SK-N-SH (cell line): ENCODE measurements around the gene POLL. TPM values are rescaled to one million over a fixed set of nuclear protein-coding genes. Genes with fewer than 3 reads are reported as not detected.

Experiments
- CTCF ChIA-PET: fragments of 300-600, 350-600 bp; formaldehyde crosslinking; extraction: SDS; loops from one replicate; lab custom pipeline; 2021; lab: Yijun Ruan, JAX
- POLR2A ChIA-PET: fragments of 350-600 bp; sonication (Branson Sonifier 250); formaldehyde crosslinking; extraction: SDS; loops from one replicate; lab custom pipeline; 2020; ENCODE audit warnings: antibody characterized with exemption, inconsistent platforms; lab: Yijun Ruan, JAX
- DNase-seq: peaks from one replicate; pipeline ENCODE4 v3.0.0; 2012
- H2AFZ ChIP-seq: fragments of 200-600 bp; sonication (generic); 2 replicates; pipeline ENCODE4 v1.8.1; 2016; ENCODE audit warnings: antibody characterized with exemption, mild to moderate bottlenecking, low read depth
- H3F3A ChIP-seq: fragments of 200-600 bp; sonication (generic); replicated peaks from 2 replicates; pipeline ENCODE3; 2016; ENCODE audit warnings: antibody characterized with exemption, mild to moderate bottlenecking; ENCODE audit not compliant: insufficient read depth
- H3K27ac ChIP-seq, 2 experiments: fragments of 200-500 bp in 1 of 2; fragments of 200-600 bp in 1 of 2; sonication (Bioruptor generic) in 1 of 2; sonication (generic), shearing (Covaris generic) in 1 of 2; 2 replicates each; pipeline versions ENCODE4 v1.5.1 to v1.6.1; 2014 to 2016; ENCODE audit warnings: low read depth in 2 of 2, inconsistent platforms in 1 of 2, low read length in 1 of 2, mild to moderate bottlenecking in 1 of 2, mixed read lengths in 1 of 2
- H3K27me3 ChIP-seq: fragments of 200-600 bp; sonication (generic), shearing (Covaris generic); 2 replicates; pipeline ENCODE4 v1.6.1; 2016; ENCODE audit warnings: mixed run types; ENCODE audit not compliant: insufficient read depth
- H3K36me3 ChIP-seq, 2 experiments: fragments of 200-500 bp in 1 of 2; fragments of 200-600 bp in 1 of 2; sonication (Bioruptor generic) in 1 of 2; sonication (generic) in 1 of 2; replicated peaks in 1 of 2; 2 replicates each; pipeline versions ENCODE3 to v1.5.1; 2014 to 2016; ENCODE audit warnings: low read length in 1 of 2, mild to moderate bottlenecking in 1 of 2; ENCODE audit not compliant: insufficient read depth in 2 of 2, control insufficient read depth in 1 of 2
- H3K4me1 ChIP-seq, 2 experiments: fragments of 200-500 bp in 1 of 2; fragments of 200-600 bp in 1 of 2; sonication (Bioruptor generic) in 1 of 2; sonication (generic), shearing (Covaris generic) in 1 of 2; 2 replicates each; pipeline versions ENCODE4 v1.5.1 to v1.6.1; 2014 to 2016; ENCODE audit warnings: low read depth in 1 of 2, low read length in 1 of 2, mixed run types in 1 of 2; ENCODE audit not compliant: insufficient read depth in 2 of 2, control insufficient read depth in 1 of 2
- H3K4me2 ChIP-seq: fragments of 200-600 bp; sonication (generic), shearing (Covaris generic); 2 replicates; pipeline ENCODE4 v1.6.1; 2017; ENCODE audit warnings: mixed run types
- H3K4me3 ChIP-seq, 2 experiments: fragments of 200-500 bp in 1 of 2; fragments of 200-600 bp in 1 of 2; sonication (Bioruptor generic) in 1 of 2; sonication (generic), shearing (Covaris generic) in 1 of 2; 2 replicates each; pipeline versions ENCODE4 v1.5.1 to v1.8.1; 2014 to 2016; ENCODE audit warnings: low read depth in 2 of 2, inconsistent platforms in 1 of 2, low read length in 1 of 2, mild to moderate bottlenecking in 1 of 2, mixed read lengths in 1 of 2, moderate library complexity in 1 of 2
- H3K79me2 ChIP-seq: fragments of 200-600 bp; sonication (generic); 2 replicates; pipeline ENCODE4 v1.8.1; 2017; ENCODE audit warnings: mild to moderate bottlenecking; ENCODE audit not compliant: insufficient read depth
- H3K9ac ChIP-seq: fragments of 200-600 bp; sonication (generic); 2 replicates; pipeline ENCODE4 v1.6.1; 2017; ENCODE audit warnings: mixed run types
- H3K9me2 ChIP-seq: fragments of 200-600 bp; sonication (generic); 2 replicates; pipeline ENCODE4 v1.6.1; 2017; ENCODE audit warnings: mixed run types
- H3K9me3 ChIP-seq: fragments of 200-600 bp; sonication (generic); 2 replicates; pipeline ENCODE4 v1.6.1; 2017; ENCODE audit warnings: mixed run types, mild to moderate bottlenecking, moderate library complexity
- H4K20me1 ChIP-seq: fragments of 200-600 bp; sonication (generic); 2 replicates; pipeline ENCODE4 v1.6.1; 2017; ENCODE audit warnings: mild to moderate bottlenecking, mixed run types; ENCODE audit not compliant: insufficient read depth
- CTCF ChIP-seq: fragments of 200-600 bp; sonication (generic); IDR thresholded peaks from 2 replicates; pipeline ENCODE4 v1.6.1; 2017; ENCODE audit warnings: antibody characterized with exemption, mild to moderate bottlenecking, moderate library complexity
- ELF1 ChIP-seq: IDR thresholded peaks from 2 replicates; pipeline ENCODE4 v1.4.0; 2012
- FOSL2 ChIP-seq: IDR thresholded peaks from 2 replicates; pipeline ENCODE4 v1.4.0; 2012; ENCODE audit warnings: low read depth, mild to moderate bottlenecking, moderate library complexity, borderline replicate concordance
- FOXM1 ChIP-seq: IDR thresholded peaks from 2 replicates; pipeline ENCODE4 v1.4.0; 2012; ENCODE audit warnings: low read depth, mild to moderate bottlenecking
- JUND ChIP-seq: IDR thresholded peaks from 2 replicates; pipeline ENCODE4 v1.4.0; 2012
- MEF2A ChIP-seq: IDR thresholded peaks from 2 replicates; pipeline ENCODE4 v1.4.0; 2012; ENCODE audit warnings: low read depth, borderline replicate concordance
- PBX3 ChIP-seq: IDR thresholded peaks from 2 replicates; pipeline ENCODE4; 2012
- RAD21 ChIP-seq: IDR thresholded peaks from 2 replicates; pipeline ENCODE4 v1.6.1; 2012; ENCODE audit warnings: mild to moderate bottlenecking, low read length
- RCOR1 ChIP-seq: fragments of 150-350 bp; IDR thresholded peaks from 2 replicates; pipeline ENCODE4 v1.6.1; 2017; ENCODE audit warnings: antibody characterized with exemption, low read length
- SIN3A ChIP-seq: IDR thresholded peaks from 2 replicates; pipeline ENCODE4 v1.6.1; 2012; ENCODE audit warnings: low read depth, mild to moderate bottlenecking, low read length, moderate library complexity, borderline replicate concordance
- SMC3 ChIP-seq: IDR thresholded peaks from 2 replicates; pipeline ENCODE4 v1.6.1; 2012; ENCODE audit warnings: low read depth, low read length, improper control_type of control experiment
- TEAD4 ChIP-seq: IDR thresholded peaks from 2 replicates; pipeline ENCODE4 v1.4.0; 2012; ENCODE audit warnings: mild to moderate bottlenecking, borderline replicate concordance; ENCODE audit not compliant: insufficient read depth
- USF1 ChIP-seq: IDR thresholded peaks from 2 replicates; pipeline ENCODE4 v1.4.0; 2012; ENCODE audit warnings: low read depth, borderline replicate concordance
- USF2 ChIP-seq: fragments of 150-350 bp; IDR thresholded peaks from 2 replicates; pipeline ENCODE4 v1.6.1; 2017; ENCODE audit warnings: antibody characterized with exemption, low read length, low read depth, borderline replicate concordance
- YY1 ChIP-seq: IDR thresholded peaks from 2 replicates; pipeline ENCODE4 v1.4.0; 2012; ENCODE audit warnings: low read depth, mild to moderate bottlenecking
- ZBTB33 ChIP-seq: IDR thresholded peaks from 2 replicates; pipeline ENCODE4 v1.4.0; 2012; ENCODE audit warnings: low read depth, borderline replicate concordance
- WGBS: methylation state at CpG from one replicate; pipeline ENCODE4 v1.1.6; 2017; ENCODE audit warnings: low lambda C conversion rate; 5-methylcytosine and 5-hydroxymethylcytosine counted together
- polyA plus RNA-seq, 3 experiments: library from polyadenylated mRNA; depleted of rRNA; stranded (reverse); fragments of >200 nt; gene quantifications; 2 replicates each; pipeline ENCODE4 v1.2.3, GENCODE V29; 2012

Gene POLL
- polyA plus RNA-seq, 1 of the 3 experiments (the other 2 are of a cell fraction), result 22.0 TPM

- H3K27ac ChIP-seq, result no peak overlapping the region
- ChIA-PET POLR2A (no interaction called here), CTCF (interaction anchor here (0.6 to 2.4 kb wide), 3 partner anchors 35 to 56 kb away, joined by 3 to 7 read pairs (median 4); no protein-coding TSS in a partner anchor)
- no peaks in the 10 kb centered on the region; the same call in 1 of the 2 replicates for H3K79me2 ChIP-seq
- DNase-seq, result no peak
- peaks cover 9 to 30% of the 10 kb centered on the region in 2 experiments for H3K36me3 ChIP-seq
- H3K9me3 ChIP-seq, result no peaks in the 10 kb centered on the region
- H3K4me2 ChIP-seq, result no peak overlapping the region
- TF ChIP-seq MEF2A (no peak), PBX3 (no peak), YY1 (no peak), RAD21 (no peak), CTCF (no peak), JUND (no peak), FOXM1 (no peak), ZBTB33 (no peak), ELF1 (no peak), SMC3 (no peak), USF2 (no peak), FOSL2 (no peak), RCOR1 (no peak), USF1 (no peak), TEAD4 (no peak), SIN3A (no peak)
- H3F3A ChIP-seq, result no peaks in the 10 kb centered on the region
- no peaks in the 10 kb centered on the region for H3K27me3 ChIP-seq
- H3K4me3 ChIP-seq, result no peak overlapping the region
- peaks cover 2 to 11% of the 10 kb centered on the region in 2 experiments; a peak in 2 of 4 replicates for H3K4me1 ChIP-seq
- H3K9ac ChIP-seq, result no peak overlapping the region
- H3K9me2 ChIP-seq, result peaks cover 3% of the 10 kb centered on the region; the same call in 1 of the 2 replicates
- 96% methylated on average over 4 of the region's 4 CpGs for WGBS
- no peaks in the 10 kb centered on the region for H4K20me1 ChIP-seq
- H2AFZ ChIP-seq, result no peak overlapping the region
These were observed 58.1 kb downstream of the POLL start for GRCh38 chr10:101529725-101530553.
